ENCODE data around the gene ANKRD17.

Gene ANKRD17

DNA sequence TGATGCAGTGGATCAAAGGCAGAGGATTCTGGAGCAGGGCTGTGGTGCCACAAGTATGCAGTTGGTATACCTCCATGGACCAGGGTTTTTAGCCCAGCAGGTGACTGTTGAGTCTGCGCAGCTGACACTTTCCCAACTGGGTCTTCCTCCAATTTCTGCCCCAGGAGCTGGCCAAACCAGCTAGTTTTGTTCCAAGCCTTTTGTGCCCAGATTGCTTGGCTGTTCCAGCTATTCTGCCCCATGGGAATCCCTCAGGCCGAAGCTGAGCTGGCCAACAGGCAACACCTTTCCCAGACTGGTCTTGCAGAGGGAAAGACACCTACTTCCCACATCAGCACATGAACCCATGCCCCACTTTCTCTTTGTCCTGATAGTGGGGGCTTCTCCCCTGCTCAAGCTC lies 22.8 kb upstream of the ANKRD17 start:
- H3K4me3 ChIP-seq (ENCODE audit: low read depth, low read length): no peak overlapping the region
- no peak for TF ChIP-seq MYC (IDR thresholded peaks at IDR 0.05; ENCODE audit: low read depth, low read length)
- TF ChIP-seq, protein P1, sequence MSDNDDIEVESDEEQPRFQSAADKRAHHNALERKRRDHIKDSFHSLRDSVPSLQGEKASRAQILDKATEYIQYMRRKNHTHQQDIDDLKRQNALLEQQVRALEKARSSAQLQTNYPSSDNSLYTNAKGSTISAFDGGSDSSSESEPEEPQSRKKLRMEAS (IDR thresholded peaks at IDR 0.05; ENCODE audit: low read depth, low read length): no peak
- no peak for TF ChIP-seq POLR2A (IDR thresholded peaks at IDR 0.05; ENCODE audit: extremely low read depth, insufficient read length)
- TF ChIP-seq, protein P2, sequence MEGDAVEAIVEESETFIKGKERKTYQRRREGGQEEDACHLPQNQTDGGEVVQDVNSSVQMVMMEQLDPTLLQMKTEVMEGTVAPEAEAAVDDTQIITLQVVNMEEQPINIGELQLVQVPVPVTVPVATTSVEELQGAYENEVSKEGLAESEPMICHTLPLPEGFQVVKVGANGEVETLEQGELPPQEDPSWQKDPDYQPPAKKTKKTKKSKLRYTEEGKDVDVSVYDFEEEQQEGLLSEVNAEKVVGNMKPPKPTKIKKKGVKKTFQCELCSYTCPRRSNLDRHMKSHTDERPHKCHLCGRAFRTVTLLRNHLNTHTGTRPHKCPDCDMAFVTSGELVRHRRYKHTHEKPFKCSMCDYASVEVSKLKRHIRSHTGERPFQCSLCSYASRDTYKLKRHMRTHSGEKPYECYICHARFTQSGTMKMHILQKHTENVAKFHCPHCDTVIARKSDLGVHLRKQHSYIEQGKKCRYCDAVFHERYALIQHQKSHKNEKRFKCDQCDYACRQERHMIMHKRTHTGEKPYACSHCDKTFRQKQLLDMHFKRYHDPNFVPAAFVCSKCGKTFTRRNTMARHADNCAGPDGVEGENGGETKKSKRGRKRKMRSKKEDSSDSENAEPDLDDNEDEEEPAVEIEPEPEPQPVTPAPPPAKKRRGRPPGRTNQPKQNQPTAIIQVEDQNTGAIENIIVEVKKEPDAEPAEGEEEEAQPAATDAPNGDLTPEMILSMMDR (IDR thresholded peaks at IDR 0.05; ENCODE audit: low read depth, low read length): no peak

DNA sequence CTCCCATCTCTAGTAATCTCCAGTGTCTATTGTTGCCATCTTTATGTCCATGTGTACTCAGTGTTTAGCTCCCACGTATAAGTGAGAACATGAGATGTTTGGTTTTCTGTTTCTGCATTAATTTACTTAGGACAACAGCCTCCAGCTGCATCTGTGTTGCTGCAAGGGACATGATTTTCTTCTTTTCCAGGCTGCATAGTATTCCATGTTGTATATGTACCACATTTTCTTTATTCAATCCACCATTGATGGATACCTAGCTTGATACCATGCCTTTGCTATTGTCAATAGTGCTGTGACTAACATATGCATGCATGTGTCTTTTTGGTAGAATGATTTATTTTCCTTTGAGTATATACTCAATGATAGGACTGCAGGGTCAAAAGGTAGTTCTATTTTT lies 18.6 kb upstream of the ANKRD17 start:
- DNase-seq (ENCODE audit: low read depth): no peak
- TF ChIP-seq POLR2A (IDR thresholded peaks at IDR 0.05; ENCODE audit: extremely low read depth, insufficient read length) (no peak), MYC (IDR thresholded peaks at IDR 0.05; ENCODE audit: low read depth, low read length) (no peak)
- TF ChIP-seq, protein P1 (IDR thresholded peaks at IDR 0.05; ENCODE audit: low read depth, low read length): no peak
- TF ChIP-seq, protein P2 (IDR thresholded peaks at IDR 0.05; ENCODE audit: low read depth, low read length): no peak
- H3K4me3 ChIP-seq (ENCODE audit: low read depth, low read length): no peak overlapping the region

More for the DNA sequence above, 22.8 kb upstream of the ANKRD17 start:
- DNase-seq (ENCODE audit: low read depth): no peak

DNA sequence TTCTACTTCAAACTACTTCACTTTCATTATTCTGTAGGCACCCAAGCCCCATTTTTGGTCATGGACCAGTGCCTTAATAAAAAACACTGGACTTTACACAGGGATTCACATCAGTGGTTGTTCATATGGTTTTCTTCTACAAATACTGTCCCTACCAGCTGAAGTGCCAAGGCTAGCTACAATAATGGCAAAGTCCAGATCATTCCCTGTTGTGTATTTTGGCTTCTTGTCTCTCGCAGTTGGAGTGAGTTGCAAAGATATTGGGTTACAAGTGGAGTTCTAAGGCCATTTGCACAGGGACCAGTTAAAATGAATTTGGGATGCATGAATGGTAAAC lies 16.7 kb upstream of the ANKRD17 start:
- DNase-seq (ENCODE audit: low read depth): no peak
- TF ChIP-seq, protein P2 (IDR thresholded peaks at IDR 0.05; ENCODE audit: low read depth, low read length): no peak
- TF ChIP-seq, protein P1 (IDR thresholded peaks at IDR 0.05; ENCODE audit: low read depth, low read length): no peak
- TF ChIP-seq MYC (IDR thresholded peaks at IDR 0.05; ENCODE audit: low read depth, low read length): no peak
- TF ChIP-seq POLR2A (IDR thresholded peaks at IDR 0.05; ENCODE audit: extremely low read depth, insufficient read length): no peak

DNA sequence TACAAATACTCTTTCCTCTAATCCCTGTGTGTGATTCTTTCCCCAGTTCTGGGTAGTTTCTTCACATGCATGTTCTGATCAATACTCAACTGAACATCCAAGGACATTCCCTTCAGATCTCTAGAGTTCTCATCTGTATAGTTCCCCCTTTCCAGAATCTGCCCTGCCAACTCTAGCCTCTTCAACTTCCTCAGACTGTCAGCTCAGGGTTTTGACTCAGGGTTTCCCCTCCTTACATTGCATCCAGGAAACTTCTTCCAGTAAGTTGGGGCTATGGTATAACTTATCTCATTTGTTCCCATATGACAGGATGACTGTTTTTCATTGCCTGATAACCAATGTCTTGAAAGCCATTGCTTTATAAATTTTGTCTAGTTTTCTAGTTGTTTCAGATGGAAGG lies 14.2 kb upstream of the ANKRD17 start:
- no peak overlapping the region for H3K4me3 ChIP-seq (ENCODE audit: low read depth, low read length)
- TF ChIP-seq MYC (IDR thresholded peaks at IDR 0.05; ENCODE audit: low read depth, low read length) (no peak), POLR2A (IDR thresholded peaks at IDR 0.05; ENCODE audit: extremely low read depth, insufficient read length) (no peak)
- TF ChIP-seq, protein P2 (IDR thresholded peaks at IDR 0.05; ENCODE audit: low read depth, low read length): no peak
- TF ChIP-seq, protein P1 (IDR thresholded peaks at IDR 0.05; ENCODE audit: low read depth, low read length): no peak
- DNase-seq (ENCODE audit: low read depth): no peak

More for the DNA sequence above, 16.7 kb upstream of the ANKRD17 start:
- H3K4me3 ChIP-seq (ENCODE audit: low read depth, low read length): no peak overlapping the region

DNA sequence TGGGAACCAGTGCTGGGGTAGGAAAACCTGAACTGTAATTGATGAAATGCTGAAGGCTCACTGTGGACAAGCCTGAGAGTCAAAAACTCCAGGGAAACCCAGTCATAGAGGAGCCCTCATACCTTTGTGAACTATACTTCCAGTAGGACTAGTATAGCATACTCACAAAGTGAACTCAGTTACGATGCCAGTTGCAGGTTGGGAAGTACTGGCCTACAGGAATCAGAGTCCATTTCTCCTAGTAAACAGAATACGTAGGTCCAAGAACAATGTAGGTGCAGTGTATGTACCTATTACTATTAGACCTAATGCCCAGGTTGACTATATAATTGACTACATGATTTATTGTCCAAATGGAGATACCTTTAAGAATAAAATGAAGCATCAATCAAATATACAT lies 8.5 kb upstream of the ANKRD17 start:
- DNase-seq (ENCODE audit: low read depth): no peak
- TF ChIP-seq POLR2A (IDR thresholded peaks at IDR 0.05; ENCODE audit: extremely low read depth, insufficient read length): no peak
- no peak for TF ChIP-seq MYC (IDR thresholded peaks at IDR 0.05; ENCODE audit: low read depth, low read length)
- TF ChIP-seq, protein P1 (IDR thresholded peaks at IDR 0.05; ENCODE audit: low read depth, low read length): no peak
- TF ChIP-seq, protein P2 (IDR thresholded peaks at IDR 0.05; ENCODE audit: low read depth, low read length): no peak
- no peak overlapping the region for H3K4me3 ChIP-seq (ENCODE audit: low read depth, low read length)
